ENCODE data around the gene CD109. TPM values are rescaled to one million over a fixed set of nuclear protein-coding genes. Genes with fewer than 3 reads are reported as not detected.

CD109 gene
- total and polyA plus RNA-seq, 2 of the 8 experiments (the other 6 are each of a cell fraction or from before 2014, with no cell fraction given), result 1.4 to 5.3 TPM

DNA sequence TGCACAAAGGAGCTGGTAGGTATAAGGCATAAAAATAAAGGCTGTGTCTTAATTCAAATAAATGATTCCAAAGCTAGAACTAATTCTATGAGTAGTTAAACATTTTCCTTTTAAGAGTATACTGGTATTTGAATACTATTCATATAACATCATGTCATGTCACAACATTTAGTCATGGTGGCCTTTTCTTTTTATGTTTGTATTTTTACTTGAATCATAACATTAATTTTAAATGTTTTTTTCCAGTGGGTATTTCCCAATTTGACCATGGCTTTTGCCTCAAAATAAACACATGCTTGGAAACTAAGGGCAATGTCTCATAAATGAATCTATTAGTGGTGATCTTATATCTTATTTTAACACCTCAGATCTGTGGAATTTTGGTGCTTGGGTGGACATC lies 177.1 kb downstream of the CD109 start:
- Histone ChIP-seq H2BK15ac (ENCODE audit: low read length) (no peak overlapping the region), H3K79me2 (ENCODE audit: control insufficient read depth in 1 of 2, insufficient read depth in 2 of 2, low read length in 2 of 2) (no peaks in the 10 kb centered on the region), H4K91ac (replicated peaks; ENCODE audit: insufficient read length, low read length) (no peak overlapping the region), H3K14ac (ENCODE audit: insufficient read length) (no peak overlapping the region), H2BK20ac (ENCODE audit: low read length) (no peak overlapping the region), H4K8ac (ENCODE audit: extremely low read depth, insufficient read depth, low read length) (no peak overlapping the region), H2AK5ac (ENCODE audit: low read depth, low read length) (no peak overlapping the region), H3K9ac (replicated peaks in 1 of 4; ENCODE audit: extremely low read depth in 1 of 4, low read depth in 3 of 4, low read length in 3 of 4) (no peak overlapping the region), H3K27me3 (replicated peaks in 1 of 4; ENCODE audit: control insufficient read depth in 3 of 4, extremely low read depth in 1 of 4, insufficient read depth in 3 of 4, low read length in 3 of 4) (no peaks in the 10 kb centered on the region), H2AFZ (ENCODE audit: low read length) (no peak overlapping the region), H3K79me1 (ENCODE audit: low read depth, low read length) (no peaks in the 10 kb centered on the region), H3K23ac (ENCODE audit: insufficient read length) (no peak overlapping the region), H4K20me1 (replicated peaks in 1 of 2; ENCODE audit: control insufficient read depth in 1 of 2, insufficient read depth in 2 of 2, low read length in 2 of 2) (no peaks in the 10 kb centered on the region), H3K36me3 (ENCODE audit: control insufficient read depth in 2 of 4, insufficient read depth in 4 of 4, low read length in 3 of 4) (no peaks in the 10 kb centered on the region), H3K4me3 (ENCODE audit: extremely low read depth in 1 of 4, insufficient read depth in 2 of 4, low read depth in 3 of 4, low read length in 4 of 4) (no peak overlapping the region), H3K27ac (ENCODE audit: low read depth, low read length) (no peak overlapping the region), H2BK120ac (replicated peaks; ENCODE audit: low read depth, low read length) (no peak overlapping the region), H2BK12ac (ENCODE audit: low read depth, low read length) (no peak overlapping the region), H3K23me2 (ENCODE audit: low read depth, low read length) (no peaks in the 10 kb centered on the region), H2BK5ac (ENCODE audit: low read depth, low read length) (no peak overlapping the region), H3K4ac (replicated peaks; ENCODE audit: insufficient read length, low read depth, low read length) (no peak overlapping the region), H4K5ac (ENCODE audit: insufficient read length, low read depth, low read length) (no peak overlapping the region), H3K4me2 (ENCODE audit: insufficient read depth in 1 of 2, low read depth in 2 of 2, low read length in 2 of 2) (no peak overlapping the region), H3K9me3 (ENCODE audit: insufficient read depth in 2 of 2, low read depth in 1 of 2, low read length in 1 of 2) (no peaks in the 10 kb centered on the region; a peak in 1 of 4 replicates), H3K4me1 (replicated peaks in 1 of 4; ENCODE audit: control insufficient read depth in 3 of 4, insufficient read depth in 4 of 4, low read length in 3 of 4) (no peaks in the 10 kb centered on the region), H3K18ac (ENCODE audit: extremely low read depth, low read length) (no peak overlapping the region), H3K56ac (replicated peaks; ENCODE audit: insufficient read length, low read depth, low read length) (no peak overlapping the region)
- no peak for FAIRE-seq
- CTCF ChIA-PET (ENCODE audit: partially characterized antibody), result interaction anchor here (0.9 to 1.0 kb wide), 2 partner anchors 17 to 69 kb away, joined by 3 to 5 read pairs; no protein-coding TSS in a partner anchor
- no peak for DNase-seq (ENCODE audit: low read depth in 1 of 2, low spot score in 2 of 2)
- no peak for TF ChIP-seq RBBP5 (IDR thresholded peaks at IDR 0.05; ENCODE audit: borderline replicate concordance, low read depth, low read length)
- no peak for TF ChIP-seq SIN3A (conservative IDR thresholded peaks at IDR 0.05 in 1 of 2, IDR thresholded peaks at IDR 0.05 in 1 of 2; ENCODE audit: low read depth in 1 of 2, low read length in 2 of 2)
- no peak for TF ChIP-seq HDAC6 (IDR thresholded peaks at IDR 0.05; ENCODE audit: low read depth, low read length)
- no peak for TF ChIP-seq SUZ12 (IDR thresholded peaks at IDR 0.05; ENCODE audit: low read length)
- TF ChIP-seq NANOG (IDR thresholded peaks at IDR 0.05; ENCODE audit: insufficient read depth, low read depth, low read length, poor library complexity, severe bottlenecking), result no peak
- no peak for TF ChIP-seq SP4 (IDR thresholded peaks at IDR 0.05; ENCODE audit: low read length)
- TF ChIP-seq TEAD4 (IDR thresholded peaks at IDR 0.05; ENCODE audit: low read depth, low read length), result no peak
- no peak for TF ChIP-seq SIRT6 (IDR thresholded peaks at IDR 0.05; ENCODE audit: low read length)
- TF ChIP-seq, protein P1, sequence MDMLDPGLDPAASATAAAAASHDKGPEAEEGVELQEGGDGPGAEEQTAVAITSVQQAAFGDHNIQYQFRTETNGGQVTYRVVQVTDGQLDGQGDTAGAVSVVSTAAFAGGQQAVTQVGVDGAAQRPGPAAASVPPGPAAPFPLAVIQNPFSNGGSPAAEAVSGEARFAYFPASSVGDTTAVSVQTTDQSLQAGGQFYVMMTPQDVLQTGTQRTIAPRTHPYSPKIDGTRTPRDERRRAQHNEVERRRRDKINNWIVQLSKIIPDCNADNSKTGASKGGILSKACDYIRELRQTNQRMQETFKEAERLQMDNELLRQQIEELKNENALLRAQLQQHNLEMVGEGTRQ (IDR thresholded peaks at IDR 0.05; ENCODE audit: low read length), result no peak
- no peak for TF ChIP-seq SAP30 (IDR thresholded peaks at IDR 0.05; ENCODE audit: insufficient read depth, insufficient replicate concordance, low read length)
- TF ChIP-seq CHD1 (IDR thresholded peaks at IDR 0.05; ENCODE audit: low read depth, low read length), result no peak
- POLR2A ChIA-PET (ENCODE audit: partially characterized antibody), result no interaction called here

All from H1 (cell line).